ENCODE measurements around the gene CAPZB. TPM values are rescaled to one million over a fixed set of nuclear protein-coding genes. Genes with fewer than 3 reads are reported as not detected.
A peak's percentile ranks its signal among the peaks of the same experiment; 100 is the strongest.

The CAPZB gene
- total RNA-seq, 4 donors from 2014 or later = 58.2 to 109 (median 96.7) TPM

DNA sequence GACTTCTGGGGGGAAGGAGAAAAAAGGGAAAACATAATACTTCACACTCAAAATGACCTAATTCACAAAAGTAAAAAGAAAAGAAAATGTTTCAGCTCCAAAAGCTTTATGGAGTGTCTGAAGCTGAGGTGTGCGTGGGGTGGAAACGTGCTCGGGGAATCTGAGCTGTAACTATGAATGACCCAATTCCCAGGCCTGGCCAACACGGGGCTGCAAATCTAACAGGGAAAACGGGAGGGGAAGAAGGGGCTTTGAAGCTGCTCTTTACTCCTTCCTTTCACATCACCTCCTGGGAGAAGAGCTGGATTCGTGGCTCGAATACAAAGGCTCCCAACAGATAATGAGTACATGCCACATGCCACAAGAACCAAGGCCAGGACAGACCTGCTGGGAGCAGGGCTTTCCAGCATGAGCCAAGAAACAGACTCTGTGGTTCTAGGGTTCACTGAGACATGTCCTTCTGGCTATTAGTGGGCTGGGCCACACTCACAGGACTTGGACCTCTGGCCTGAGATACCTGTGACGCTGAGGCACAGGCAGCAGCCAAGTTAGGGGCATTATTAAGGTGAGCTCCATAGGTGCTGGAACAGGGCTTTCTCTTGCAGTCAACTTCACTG is 121.7 kb downstream of the CAPZB start:
- peak overlapping the region in 2 of 4 donors; percentile 34 to 44 for H3K27ac ChIP-seq
- no peak overlapping the region for H3K4me3 ChIP-seq
- no peak for DNase-seq (ENCODE audit: low spot score in 2 of 2)
- no peaks in the 10 kb centered on the region for H3K27me3 ChIP-seq
- 61 to 68% methylated on average over 8 of the region's 8 CpGs for WGBS, 2 donors
- no peaks in the 10 kb centered on the region for H3K36me3 ChIP-seq
- no peaks in the 10 kb centered on the region for H3K9me3 ChIP-seq
- TF ChIP-seq POLR2A (IDR thresholded peaks at IDR 0.05) (no peak), EP300 (IDR thresholded peaks at IDR 0.05) (no peak)
- TF ChIP-seq, protein P1, sequence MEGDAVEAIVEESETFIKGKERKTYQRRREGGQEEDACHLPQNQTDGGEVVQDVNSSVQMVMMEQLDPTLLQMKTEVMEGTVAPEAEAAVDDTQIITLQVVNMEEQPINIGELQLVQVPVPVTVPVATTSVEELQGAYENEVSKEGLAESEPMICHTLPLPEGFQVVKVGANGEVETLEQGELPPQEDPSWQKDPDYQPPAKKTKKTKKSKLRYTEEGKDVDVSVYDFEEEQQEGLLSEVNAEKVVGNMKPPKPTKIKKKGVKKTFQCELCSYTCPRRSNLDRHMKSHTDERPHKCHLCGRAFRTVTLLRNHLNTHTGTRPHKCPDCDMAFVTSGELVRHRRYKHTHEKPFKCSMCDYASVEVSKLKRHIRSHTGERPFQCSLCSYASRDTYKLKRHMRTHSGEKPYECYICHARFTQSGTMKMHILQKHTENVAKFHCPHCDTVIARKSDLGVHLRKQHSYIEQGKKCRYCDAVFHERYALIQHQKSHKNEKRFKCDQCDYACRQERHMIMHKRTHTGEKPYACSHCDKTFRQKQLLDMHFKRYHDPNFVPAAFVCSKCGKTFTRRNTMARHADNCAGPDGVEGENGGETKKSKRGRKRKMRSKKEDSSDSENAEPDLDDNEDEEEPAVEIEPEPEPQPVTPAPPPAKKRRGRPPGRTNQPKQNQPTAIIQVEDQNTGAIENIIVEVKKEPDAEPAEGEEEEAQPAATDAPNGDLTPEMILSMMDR (IDR thresholded peaks at IDR 0.05) = no peak
- peaks cover 0 to 71% (median 7%) of the 10 kb centered on the region in 4 donors for H3K4me1 ChIP-seq

DNA sequence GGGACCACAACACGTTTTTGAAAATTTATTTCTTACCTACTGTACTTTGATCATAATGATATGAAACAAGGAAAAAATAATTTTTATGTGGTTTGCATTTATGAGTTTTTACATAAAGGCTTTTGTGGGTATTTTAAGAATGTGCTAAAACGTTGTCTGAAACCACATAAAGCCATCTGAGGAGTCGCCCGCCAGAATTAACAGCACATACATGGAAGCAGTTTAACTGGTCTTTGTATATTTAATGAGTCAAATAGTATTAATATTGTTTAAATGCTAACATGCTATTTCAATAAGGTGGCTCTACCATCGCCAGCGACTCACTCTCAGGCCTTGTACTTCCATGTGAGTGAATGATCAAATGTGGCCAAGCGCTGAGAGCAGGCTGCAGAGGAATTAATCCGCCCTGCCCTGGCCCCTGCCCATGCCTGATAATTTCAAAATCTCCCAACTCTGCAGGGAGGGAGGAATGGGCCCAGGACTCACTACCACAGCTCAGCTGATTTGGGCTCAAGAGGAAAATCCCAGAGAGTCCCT is 123.7 kb downstream of the CAPZB start:
- Histone ChIP-seq H3K9me3 (no peaks in the 10 kb centered on the region), H3K4me1 (peaks cover 0 to 56% (median 5%) of the 10 kb centered on the region in 4 donors), H3K4me3 (no peak overlapping the region), H3K36me3 (peaks cover 0 to 11% (median 2%) of the 10 kb centered on the region in 3 donors), H3K27me3 (no peaks in the 10 kb centered on the region), H3K27ac (no peak overlapping the region)
- WGBS, 2 donors = 63 to 73% methylated on average over 8 of the region's 8 CpGs
- TF ChIP-seq EP300 (IDR thresholded peaks at IDR 0.05) = no peak
- no peak for TF ChIP-seq POLR2A (IDR thresholded peaks at IDR 0.05)
- TF ChIP-seq, protein P1 (IDR thresholded peaks at IDR 0.05) = no peak
- no peak for DNase-seq (ENCODE audit: low spot score in 2 of 2)

DNA sequence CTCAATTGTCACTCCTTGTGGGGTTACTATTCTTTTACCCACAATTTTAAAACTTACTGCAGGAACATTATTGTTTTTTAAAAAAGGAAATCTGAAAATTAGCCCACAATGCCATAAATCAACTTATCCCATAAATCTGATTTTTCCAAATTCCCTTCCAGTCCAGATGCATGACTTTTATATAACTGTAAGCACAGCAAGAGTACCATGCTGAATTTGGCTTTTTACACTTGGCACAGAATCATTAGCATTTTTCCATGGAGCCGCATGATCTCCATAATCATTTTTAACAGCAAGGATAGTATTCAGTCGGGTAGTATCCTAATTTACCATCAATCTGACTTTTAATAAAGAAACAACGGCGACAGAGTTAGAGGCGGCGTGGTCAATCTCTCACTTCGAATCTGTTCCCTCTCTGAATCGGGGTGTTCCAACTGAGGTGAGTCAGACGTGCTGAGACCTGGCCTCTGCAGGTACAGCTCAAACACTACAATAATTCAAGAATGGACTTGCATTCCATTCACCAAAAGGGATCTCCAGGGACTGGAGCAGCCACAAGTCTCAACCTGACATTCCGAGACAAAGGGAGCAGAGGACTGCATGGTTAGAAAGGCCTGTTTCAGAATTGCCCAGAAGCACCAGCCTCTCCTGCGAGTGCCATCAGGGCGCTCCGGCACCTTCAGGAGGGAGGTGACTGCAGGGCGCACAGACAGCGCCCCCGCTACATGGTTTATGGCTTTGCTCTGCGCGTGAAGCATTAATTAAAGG is 124.3 kb downstream of the CAPZB start:
- Histone ChIP-seq H3K4me3 (no peak overlapping the region), H3K9me3 (no peaks in the 10 kb centered on the region), H3K27ac (no peak overlapping the region), H3K4me1 (peaks cover 0 to 49% (median 5%) of the 10 kb centered on the region in 4 donors), H3K27me3 (no peaks in the 10 kb centered on the region), H3K36me3 (peaks cover under 1 to 17% (median 8%) of the 10 kb centered on the region in 3 donors)
- TF ChIP-seq EP300 (IDR thresholded peaks at IDR 0.05) = no peak
- TF ChIP-seq, protein P1 (IDR thresholded peaks at IDR 0.05) = no peak
- no peak for TF ChIP-seq POLR2A (IDR thresholded peaks at IDR 0.05)
- WGBS, 2 donors = 88 to 90% methylated on average over 18 of the region's 18 CpGs
- no peak for DNase-seq (ENCODE audit: low spot score in 2 of 2)

DNA sequence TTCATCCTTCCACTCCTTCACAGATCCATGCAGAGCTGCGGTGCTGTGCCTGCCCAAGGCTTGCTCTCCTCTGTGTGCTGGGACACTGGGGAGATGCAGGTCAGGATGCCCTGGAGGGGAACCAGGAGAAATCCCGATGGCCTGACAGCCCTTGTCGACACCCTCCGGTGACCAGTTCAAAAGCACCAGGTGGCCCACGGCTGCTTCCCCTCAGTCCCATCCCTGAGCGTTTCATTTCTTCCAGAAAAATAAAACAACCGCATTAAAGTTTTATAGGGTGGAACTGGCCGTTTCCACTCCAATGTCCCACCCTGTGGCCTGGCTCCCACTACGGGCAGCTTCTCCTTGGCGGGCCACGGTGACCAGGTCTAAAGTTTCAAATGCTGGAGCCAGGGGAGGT is 124.9 kb downstream of the CAPZB start:
- Histone ChIP-seq H3K27me3 (no peaks in the 10 kb centered on the region), H3K36me3 (peaks cover 5 to 23% (median 8%) of the 10 kb centered on the region in 3 donors), H3K4me1 (peaks cover 0 to 43% (median 5%) of the 10 kb centered on the region in 4 donors), H3K27ac (no peak overlapping the region), H3K4me3 (no peak overlapping the region), H3K9me3 (no peaks in the 10 kb centered on the region)
- no peak for DNase-seq (ENCODE audit: low spot score in 2 of 2)
- 57 to 77% methylated on average over 11 of the region's 11 CpGs for WGBS, 2 donors
- TF ChIP-seq EP300 (IDR thresholded peaks at IDR 0.05) = no peak
- TF ChIP-seq, protein P1 (IDR thresholded peaks at IDR 0.05) = no peak
- no peak for TF ChIP-seq POLR2A (IDR thresholded peaks at IDR 0.05)

DNA sequence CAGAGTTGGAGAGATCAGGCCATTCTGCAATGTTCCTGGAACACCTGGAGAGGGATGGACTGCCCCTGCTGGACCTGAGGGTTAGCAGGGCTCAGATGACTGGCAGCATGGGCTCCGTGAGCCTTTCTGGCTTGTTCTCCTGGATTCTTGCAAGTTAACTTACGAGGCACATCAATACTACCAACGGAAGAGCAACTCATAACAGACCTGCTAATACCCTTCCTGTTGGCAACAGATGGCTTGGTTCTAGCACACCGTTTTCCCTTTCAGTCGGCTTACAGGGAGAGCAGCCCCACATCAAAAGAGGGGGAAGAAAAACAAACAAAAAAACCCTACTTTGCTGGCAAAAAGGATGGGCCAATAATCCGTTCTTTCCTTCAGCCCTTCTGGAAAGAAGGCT is 125.3 kb downstream of the CAPZB start:
- H3K27ac ChIP-seq = no peak overlapping the region
- no peaks in the 10 kb centered on the region for H3K27me3 ChIP-seq
- H3K9me3 ChIP-seq = no peaks in the 10 kb centered on the region
- WGBS, 2 donors = 62 to 66% methylated on average over 6 of the region's 6 CpGs
- no peak for TF ChIP-seq EP300 (IDR thresholded peaks at IDR 0.05)
- TF ChIP-seq, protein P1 (IDR thresholded peaks at IDR 0.05) = no peak
- H3K36me3 ChIP-seq = peaks cover 5 to 28% (median 8%) of the 10 kb centered on the region in 3 donors
- no peak for DNase-seq (ENCODE audit: low spot score in 2 of 2)
- H3K4me3 ChIP-seq = no peak overlapping the region
- peaks cover 0 to 41% (median 5%) of the 10 kb centered on the region in 4 donors for H3K4me1 ChIP-seq
